SK-MEL-5 (cell line): ENCODE measurements around the gene CLDN1. TPM values are rescaled to one million over a fixed set of nuclear protein-coding genes. Genes with fewer than 3 reads are reported as not detected.
"Not testable (repeated sequence)": the region's sequence is repeated elsewhere in the genome, so short reads cannot be mapped to it uniquely, and the experiment has no call there.

Experiments
- DNase-seq: peaks from one replicate; pipeline ENCODE4 v3.0.0-alpha.2; 2016; ENCODE audit warnings: low read depth, low spot score
- in situ Hi-C: cut with HindIII; loops from 2 replicates; pipeline ENCODE4 v1.10.0; 2016; ENCODE audit warnings: low sequenced_read_pairs, high pct_unique_total_duplicates, low pct_unique_long_range_greater_than_20kb
- total RNA-seq: library from RNA; depleted of rRNA; stranded (reverse); fragments of >200 nt; shearing (Covaris generic); gene quantifications from 2 replicates; pipeline ENCODE4 v1.2.3, GENCODE V29; 2014; rRNA removed

The CLDN1 gene
- total RNA-seq, 1 experiment from 2014 or later, result 42.9 TPM

DNA sequence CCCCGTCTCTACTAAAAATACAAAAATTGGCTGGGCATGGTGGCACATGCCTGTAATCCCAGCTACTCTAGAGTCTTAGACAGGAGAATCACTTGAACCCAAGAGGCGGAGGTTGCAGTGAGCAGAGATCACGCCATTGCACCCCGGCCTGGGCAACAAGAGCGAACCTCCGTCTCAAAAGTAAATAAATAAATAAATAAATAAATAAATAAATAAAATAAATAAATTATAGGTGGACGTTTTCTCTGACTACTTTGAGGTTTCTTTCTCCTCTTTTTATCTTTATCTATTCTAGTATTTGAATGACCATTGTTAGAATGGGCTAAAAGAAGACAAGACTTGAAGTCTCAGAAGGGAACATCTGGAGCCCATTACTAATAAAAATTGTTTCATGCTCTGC, 54.8 kb downstream of the CLDN1 start:
- DNase-seq, in situ Hi-C loops: not testable (repeated sequence)

DNA sequence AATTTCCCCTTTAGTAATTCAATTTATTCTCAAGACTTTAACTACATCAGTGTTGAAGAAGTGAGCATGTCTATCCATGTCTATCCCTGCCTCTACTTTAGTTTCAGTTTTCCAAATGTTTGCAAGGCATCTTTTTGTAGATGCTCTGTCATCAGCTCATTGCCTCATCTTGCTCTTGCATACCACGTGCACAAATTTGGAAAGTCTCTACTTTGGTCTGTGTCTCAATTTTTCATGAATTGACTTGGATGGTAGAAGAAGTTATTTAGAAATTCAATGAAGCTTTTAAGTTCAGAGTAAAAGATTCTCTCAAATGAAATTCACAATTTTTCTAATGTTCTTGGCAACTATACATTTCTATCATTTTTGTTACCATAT, 55.3 kb downstream of the CLDN1 start:
- in situ Hi-C loops, result no loop called here

DNA sequence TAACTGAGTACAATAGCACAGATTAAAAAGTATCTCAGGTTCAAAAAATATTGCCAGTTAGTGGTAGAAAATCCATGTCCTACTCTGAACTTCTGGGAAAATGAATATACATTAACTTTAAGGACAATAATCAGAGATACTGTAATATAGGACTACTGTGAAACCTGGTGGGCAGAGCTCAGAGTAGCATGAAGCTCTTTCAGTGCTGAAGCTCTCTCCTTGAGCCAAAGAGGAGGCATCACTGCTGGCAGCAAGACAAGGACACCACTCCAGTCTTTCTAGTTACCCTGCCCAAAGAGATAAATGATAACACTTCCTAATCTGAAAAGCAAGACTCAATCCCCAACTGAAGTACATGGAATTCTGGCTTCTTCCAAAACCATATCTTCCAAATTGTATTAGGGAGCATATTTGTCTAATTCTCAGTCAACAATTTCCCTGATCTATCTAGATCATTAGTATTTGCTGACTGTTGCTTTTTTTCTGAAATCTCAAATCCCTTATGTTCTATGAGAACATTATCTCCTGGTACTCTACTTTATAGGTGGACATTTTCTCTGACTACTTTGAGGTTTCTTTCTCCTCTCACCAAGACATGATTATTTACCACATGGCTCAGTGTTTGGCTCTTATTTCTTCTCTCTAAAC, 55.9 kb downstream of the CLDN1 start:
- in situ Hi-C loops, result no loop called here
- DNase-seq, result no peak

More for the DNA sequence above, 55.3 kb downstream of the CLDN1 start:
- DNase-seq, result no peak

DNA sequence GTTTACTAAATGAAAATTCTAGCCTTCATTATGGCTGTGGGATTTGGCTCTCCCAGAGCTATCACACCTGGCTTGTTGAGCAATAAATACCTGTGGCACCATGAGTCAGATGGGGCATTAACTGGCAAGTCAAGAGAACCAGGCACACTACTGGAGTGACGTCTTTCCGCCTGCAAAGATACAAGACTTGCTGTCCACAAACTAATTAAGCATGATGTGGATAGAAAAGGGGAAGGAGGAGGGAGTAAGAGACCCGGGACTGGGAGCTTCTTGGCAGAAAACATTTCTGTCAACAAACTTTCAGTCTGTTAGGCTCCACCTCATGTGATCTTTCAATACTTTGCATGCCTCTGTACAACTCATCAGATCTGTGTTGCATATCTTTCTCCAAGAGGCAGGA, 56.5 kb downstream of the CLDN1 start:
- in situ Hi-C loops, result no loop called here
- DNase-seq, result no peak

DNA sequence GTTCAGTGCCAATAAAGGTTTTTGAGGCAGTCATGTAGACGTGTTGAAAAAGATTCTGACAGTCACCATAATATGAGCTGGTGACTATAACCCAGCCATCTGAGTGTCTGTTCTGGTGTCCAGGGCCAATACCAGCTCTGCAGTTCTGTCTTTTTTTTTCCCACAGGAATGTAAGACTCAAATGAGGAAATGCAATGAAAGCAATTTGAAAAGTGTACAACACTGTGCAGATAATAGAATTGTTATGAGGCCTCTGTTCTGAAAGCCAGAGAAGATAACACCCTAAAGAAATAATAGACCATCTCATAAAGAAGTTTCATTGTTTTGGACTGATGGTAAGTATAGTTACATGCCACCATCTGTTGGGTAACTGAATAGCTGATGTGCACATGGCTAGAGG, 57.1 kb downstream of the CLDN1 start:
- in situ Hi-C loops, result no loop called here
- DNase-seq, result no peak

DNA sequence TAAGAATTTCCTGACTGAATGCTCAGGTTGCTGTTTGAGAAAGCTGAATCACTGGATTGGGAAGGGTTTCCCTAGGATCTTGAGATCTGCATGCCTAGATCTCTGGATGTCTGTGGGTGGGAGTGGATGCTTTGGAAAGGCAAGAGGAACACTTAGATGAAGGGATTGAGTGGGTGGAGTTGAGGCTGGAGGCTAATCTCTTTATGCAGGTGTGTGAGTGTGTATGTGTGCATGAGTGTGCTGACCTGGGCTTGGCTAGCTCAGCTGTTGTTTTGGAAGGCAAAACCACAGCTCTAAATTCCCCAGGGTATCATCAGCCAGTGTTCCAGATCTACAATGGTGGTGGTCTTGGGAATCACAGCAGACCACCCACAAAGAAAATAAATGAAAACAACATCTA, 60.5 kb downstream of the CLDN1 start:
- DNase-seq, result no peak
- in situ Hi-C loops, result no loop called here

DNA sequence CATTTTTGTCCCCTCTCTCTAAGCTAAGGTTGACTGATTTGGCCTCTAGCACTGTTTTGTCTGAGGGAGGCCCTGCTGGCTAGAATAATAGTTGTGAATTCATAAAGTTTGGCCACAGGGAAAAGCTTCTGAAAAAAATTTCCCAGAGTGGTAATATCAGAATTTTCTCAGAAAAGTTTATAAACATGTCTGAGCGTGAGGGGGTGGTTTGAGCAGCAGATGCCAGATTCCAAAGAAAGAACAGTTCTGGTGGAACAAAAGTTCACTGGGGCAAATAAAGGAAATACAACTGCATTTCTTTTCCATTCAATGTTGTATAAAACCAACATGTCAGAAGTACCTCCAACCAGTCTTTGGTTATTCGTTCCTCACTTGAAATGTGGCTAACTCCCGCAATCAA, 61.2 kb downstream of the CLDN1 start:
- in situ Hi-C loops, result no loop called here
- DNase-seq, result no peak

DNA sequence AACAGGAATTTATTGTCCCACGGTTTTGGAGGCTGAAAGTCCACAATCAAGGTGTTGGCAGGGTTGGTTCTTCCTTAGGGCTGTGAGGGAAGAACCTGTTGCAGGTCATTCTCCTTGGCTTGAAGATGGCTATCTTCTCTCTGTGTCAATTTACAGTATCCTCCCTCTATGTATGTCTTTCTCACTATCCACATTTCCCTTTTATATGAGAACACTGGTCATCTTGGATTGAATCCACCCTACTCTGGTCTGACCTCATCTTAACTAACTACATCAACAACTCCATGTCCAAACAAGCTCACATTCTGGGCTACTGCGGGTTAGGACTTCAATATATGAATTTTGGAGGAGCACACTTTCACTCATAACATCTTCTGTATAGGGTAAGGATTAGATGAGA, 61.9 kb downstream of the CLDN1 start:
- DNase-seq, result no peak

DNA sequence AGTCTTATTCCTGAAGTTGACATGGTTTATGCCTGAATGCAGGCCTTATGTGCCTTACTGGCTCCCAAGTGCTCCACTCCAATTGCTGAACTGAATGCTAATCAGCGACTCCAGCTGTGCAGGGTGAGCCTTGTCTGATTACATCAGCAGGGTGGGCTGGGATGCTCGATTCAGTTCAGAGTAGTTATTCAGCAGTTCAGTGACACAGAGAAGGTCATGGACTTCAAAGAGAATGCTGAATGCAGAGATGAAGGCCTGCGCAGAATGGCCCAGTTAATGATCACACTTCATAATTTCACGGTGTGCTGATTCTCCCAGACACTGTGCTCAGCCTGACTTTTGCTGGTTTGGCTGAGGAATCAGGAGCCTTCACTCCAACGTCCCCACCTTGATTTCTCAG, 63.6 kb downstream of the CLDN1 start:
- in situ Hi-C loops, result no loop called here

More for the DNA sequence above, 61.9 kb downstream of the CLDN1 start:
- in situ Hi-C loops, result no loop called here

More for the DNA sequence above, 63.6 kb downstream of the CLDN1 start:
- no peak for DNase-seq

Other genes starting within 250 kb of the CLDN1 start
- gene P3H2, start 201.5 kb downstream of the CLDN1 start, total RNA-seq, result 17.5 and 18.1 TPM in 2 replicates
- gene CLDN16, start 65.7 kb upstream of the CLDN1 start, total RNA-seq, result not detected in 2 replicates
- gene TMEM207, start 127.5 kb upstream of the CLDN1 start, total RNA-seq, result 0.19 and 0.21 TPM in 2 replicates
- gene IL1RAP, start 191.6 kb upstream of the CLDN1 start, total RNA-seq, result 512 and 514 TPM in 2 replicates